PFSK-1 (cell line): ENCODE results near the gene KIF6.

Source experiments
- POLR2AphosphoS5 ChIP-seq: IDR thresholded peaks from 2 replicates; pipeline ENCODE4 v1.6.1; 2012; ENCODE audit warnings: low read depth, mild to moderate bottlenecking, control low read depth, low read length, moderate library complexity
- REST ChIP-seq, 2 experiments: IDR thresholded peaks; 2 replicates each; pipeline versions ENCODE4 v1.6.1 to v1.8.0; 2011 to 2012; ENCODE audit warnings: low read depth in 2 of 2, low read length in 2 of 2, control low read depth in 1 of 2, inconsistent platforms in 1 of 2, mild to moderate bottlenecking in 1 of 2, moderate library complexity in 1 of 2; ENCODE audit not compliant: insufficient read depth in 1 of 2
- TAF1 ChIP-seq: IDR thresholded peaks from 2 replicates; pipeline ENCODE4 v1.6.1; 2012; ENCODE audit warnings: low read length, control low read depth, borderline replicate concordance; ENCODE audit not compliant: insufficient read depth

- no peak for TF ChIP-seq TAF1
- TF ChIP-seq POLR2AphosphoS5, result no peak
- no peak for TF ChIP-seq REST (IDR thresholded peaks at IDR 0.05; ENCODE audit: insufficient read depth in 1 of 2, low read depth in 2 of 2, low read length in 2 of 2)
Measured at GRCh38 chr6:39281312-39281980, 443.8 kb downstream of the KIF6 start.
